Fibroblast of peridontal ligament (primary cell): ENCODE measurements around the gene RPE.

Source experiments
- DNase-seq: peaks from one replicate; pipeline ENCODE4 v3.0.0-alpha.2; 2010; ENCODE audit errors: extremely low read depth

Gene RPE

GRCh38 chr2:210000464-210001324 lies 1.7 kb upstream of the RPE start:
- DNase-seq = no peak

GRCh38 chr2:210003359-210003758 lies 921 bp downstream of the RPE start:
- peak; percentile 64 for DNase-seq

- no peak for DNase-seq
Measured at GRCh38 chr2:210004881-210005280, 2.4 kb downstream of the RPE start.

- no peak for DNase-seq
Measured at GRCh38 chr2:210007895-210008294, 5.5 kb downstream of the RPE start.

- no peak for DNase-seq
Measured at GRCh38 chr2:210009126-210009525, 6.7 kb downstream of the RPE start.

- DNase-seq = no peak
Measured at GRCh38 chr2:210009896-210010295, 7.5 kb downstream of the RPE start.

GRCh38 chr2:210020138-210020537 lies 17.7 kb downstream of the RPE start:
- no peak for DNase-seq

GRCh38 chr2:210022824-210023223 lies 20.4 kb downstream of the RPE start:
- DNase-seq = no peak

- no peak for DNase-seq
Measured at GRCh38 chr2:210027608-210028007, 25.2 kb downstream of the RPE start.

GRCh38 chr2:210028178-210028577 lies 25.7 kb downstream of the RPE start:
- DNase-seq = no peak

- no peak for DNase-seq
Measured at GRCh38 chr2:210034087-210034683, 31.7 kb downstream of the RPE start.

GRCh38 chr2:210035679-210036078 lies 33.2 kb downstream of the RPE start:
- no peak for DNase-seq

GRCh38 chr2:210038078-210038477 lies 35.6 kb downstream of the RPE start:
- no peak for DNase-seq

- DNase-seq = no peak
Measured at GRCh38 chr2:210046851-210047500, 44.5 kb downstream of the RPE start.

- DNase-seq = no peak
Measured at GRCh38 chr2:210049831-210050230, 47.4 kb downstream of the RPE start.

GRCh38 chr2:210050885-210051284 lies 48.4 kb downstream of the RPE start:
- DNase-seq = no peak

- no peak for DNase-seq
Measured at GRCh38 chr2:210054696-210055095, 52.3 kb downstream of the RPE start.

- DNase-seq = no peak
Measured at GRCh38 chr2:210055825-210056224, 53.4 kb downstream of the RPE start.

GRCh38 chr2:210063306-210063705 lies 60.9 kb downstream of the RPE start:
- DNase-seq = no peak
